Stimulated activated CD8-positive, alpha-beta memory T cell treated with anti-CD3 and anti-CD28 coated beads, Interleukin-12 subunit alpha, Interleukin-12 subunit beta, amount 100 ng/mL, for 24 hours (primary cell): ENCODE data around the gene CTSL.

ENCODE experiments used
- DNase-seq: peaks from one replicate; pipeline ENCODE4 v3.0.0-alpha.2; 2020; ENCODE audit errors: extremely low read depth

The CTSL gene

DNA sequence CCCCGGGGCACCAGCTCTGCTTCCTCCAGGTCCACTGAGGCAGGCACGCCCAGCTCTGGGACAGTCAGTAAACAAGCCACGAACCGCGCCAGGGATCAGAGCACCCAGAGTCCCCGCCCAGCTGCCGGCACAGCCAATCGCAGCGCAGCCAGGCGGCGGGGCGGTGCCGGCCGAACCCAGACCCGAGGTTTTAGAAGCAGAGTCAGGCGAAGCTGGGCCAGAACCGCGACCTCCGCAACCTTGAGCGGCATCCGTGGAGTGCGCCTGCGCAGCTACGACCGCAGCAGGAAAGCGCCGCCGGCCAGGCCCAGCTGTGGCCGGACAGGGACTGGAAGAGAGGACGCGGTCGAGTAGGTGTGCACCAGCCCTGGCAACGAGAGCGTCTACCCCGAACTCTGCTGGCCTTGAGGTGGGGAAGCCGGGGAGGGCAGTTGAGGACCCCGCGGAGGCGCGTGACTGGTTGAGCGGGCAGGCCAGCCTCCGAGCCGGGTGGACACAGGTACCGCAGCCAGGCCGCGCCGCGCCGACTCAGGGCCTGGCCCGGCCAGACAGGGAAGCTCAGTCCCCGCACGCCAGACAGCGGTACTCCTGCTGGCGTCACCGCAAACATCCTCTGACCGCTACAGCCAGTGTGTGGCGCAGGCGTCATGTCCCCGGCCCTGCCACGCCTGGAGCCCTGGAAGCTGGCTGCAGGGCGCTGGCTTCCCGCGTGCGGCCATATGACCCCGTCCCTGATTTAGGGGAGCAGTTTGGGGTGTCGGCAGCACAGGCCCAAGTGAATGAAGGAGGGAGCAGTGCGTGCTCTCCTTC is at the start of gene CTSL:
Gene CTSL (plus strand): TSS at position 220 of the 810 bp plus-strand sequence. CDS start 1,485 bp downstream, outside the sequence.
- DNase-seq, result peak; percentile 9

DNA sequence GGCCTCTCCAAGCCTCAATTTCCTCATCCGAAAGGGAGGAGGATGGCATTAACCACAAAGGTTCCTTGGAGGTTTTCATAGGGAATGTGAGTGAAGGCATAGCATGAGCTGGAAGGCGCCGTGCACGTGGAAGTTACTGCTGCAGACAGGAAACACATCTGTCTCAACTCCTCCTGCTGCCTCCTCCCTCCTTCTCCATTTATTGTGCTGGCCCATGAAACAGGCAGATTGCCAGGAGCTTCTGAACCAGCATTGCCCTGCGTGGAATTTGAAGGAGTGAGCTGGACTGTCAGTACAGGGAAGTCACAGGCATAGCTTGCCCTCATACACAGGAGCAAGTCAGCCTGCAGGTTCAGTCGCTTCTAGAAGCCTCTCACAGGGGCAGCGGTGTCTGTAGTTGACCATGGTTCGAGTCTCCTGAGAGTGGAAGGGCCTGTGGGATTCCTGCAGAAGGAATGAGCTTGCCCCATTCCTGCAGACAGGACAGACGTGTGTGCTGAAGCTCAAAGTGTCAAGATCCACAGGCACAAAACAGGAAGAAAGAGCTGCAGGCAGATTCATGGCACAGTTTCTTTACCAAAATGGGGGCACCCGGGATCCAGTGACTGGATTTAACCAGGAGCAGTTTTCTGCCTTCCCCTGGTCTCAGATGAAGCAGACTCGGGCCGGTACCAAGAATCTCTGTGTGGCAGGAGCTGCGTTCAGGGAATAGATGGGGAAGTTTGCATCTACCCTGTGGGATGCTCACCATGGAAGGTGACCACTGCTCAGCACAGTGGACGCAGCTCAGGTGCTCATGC is 48.7 kb upstream of the CTSL start:
- no peak for DNase-seq

DNA sequence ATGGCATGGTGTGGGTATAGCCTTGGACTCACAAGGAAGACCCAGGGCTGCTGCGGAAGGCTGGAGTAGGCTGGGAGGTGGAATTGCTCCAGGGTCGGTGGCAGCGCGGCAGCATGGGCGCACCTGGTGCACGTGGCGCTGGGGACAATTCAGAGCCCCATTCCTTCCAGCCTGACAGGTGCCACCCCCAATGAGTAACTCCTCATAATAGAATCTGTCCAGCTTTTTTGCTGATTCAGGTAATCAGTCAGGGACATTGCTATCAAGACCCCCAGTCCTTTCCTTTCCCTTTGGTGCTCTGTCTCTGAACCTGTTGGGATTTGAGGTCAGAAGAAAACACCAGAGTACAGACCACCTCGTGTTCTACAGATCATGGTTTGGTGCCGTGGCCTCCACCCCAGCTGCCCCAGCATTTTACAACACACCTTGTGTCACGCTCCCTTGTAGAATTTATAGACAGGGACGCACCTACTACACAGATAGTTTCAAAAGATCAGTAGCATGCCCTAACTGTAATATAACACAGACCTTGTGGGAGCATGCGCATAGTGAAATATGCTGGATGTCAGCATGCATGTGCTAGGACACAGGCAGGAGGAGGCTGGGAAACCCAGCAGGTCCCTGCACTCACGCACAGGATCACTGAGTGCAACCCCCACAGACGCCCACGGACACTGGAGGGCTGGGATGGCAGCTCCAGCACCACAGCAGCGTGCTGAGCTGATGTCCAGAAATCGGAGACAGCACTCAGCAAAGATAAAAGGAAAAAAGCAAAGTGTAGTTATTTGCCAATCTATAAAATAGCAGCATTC is 47.9 kb upstream of the CTSL start:
- no peak for DNase-seq

DNA sequence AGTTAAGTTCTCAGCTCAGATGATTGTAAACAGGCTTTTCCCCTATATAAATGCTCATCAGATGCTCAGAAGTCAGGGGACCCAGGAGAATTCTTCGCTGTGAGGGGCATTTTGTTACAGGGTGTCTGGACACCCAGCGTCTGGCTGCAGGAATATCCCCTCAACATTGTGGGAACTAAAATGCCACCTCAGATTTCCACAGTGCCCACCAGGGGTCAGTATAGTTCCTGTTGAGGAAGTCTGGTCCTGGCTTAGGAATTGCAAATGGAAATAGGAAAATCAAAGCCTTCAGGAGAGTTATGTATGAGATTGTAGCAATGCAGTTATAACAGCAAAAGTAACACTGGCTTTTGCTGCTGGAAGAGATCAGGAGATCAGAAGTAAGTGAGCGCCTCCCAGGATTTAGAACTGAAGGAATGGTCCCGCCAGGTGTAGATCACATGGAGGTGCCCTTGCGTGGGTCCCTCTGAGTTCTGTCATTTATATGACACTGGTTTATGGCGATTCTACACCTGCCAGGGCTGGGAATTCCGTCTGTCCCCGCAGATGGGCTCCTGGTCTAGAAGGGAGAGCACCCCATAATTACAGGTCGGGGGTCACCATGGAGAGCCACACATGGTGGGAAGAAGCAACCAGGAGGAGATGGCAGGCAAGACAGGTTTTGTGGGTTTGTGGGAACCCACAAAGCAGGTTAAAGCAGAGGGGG is 47.1 kb upstream of the CTSL start:
- DNase-seq, result no peak

DNA sequence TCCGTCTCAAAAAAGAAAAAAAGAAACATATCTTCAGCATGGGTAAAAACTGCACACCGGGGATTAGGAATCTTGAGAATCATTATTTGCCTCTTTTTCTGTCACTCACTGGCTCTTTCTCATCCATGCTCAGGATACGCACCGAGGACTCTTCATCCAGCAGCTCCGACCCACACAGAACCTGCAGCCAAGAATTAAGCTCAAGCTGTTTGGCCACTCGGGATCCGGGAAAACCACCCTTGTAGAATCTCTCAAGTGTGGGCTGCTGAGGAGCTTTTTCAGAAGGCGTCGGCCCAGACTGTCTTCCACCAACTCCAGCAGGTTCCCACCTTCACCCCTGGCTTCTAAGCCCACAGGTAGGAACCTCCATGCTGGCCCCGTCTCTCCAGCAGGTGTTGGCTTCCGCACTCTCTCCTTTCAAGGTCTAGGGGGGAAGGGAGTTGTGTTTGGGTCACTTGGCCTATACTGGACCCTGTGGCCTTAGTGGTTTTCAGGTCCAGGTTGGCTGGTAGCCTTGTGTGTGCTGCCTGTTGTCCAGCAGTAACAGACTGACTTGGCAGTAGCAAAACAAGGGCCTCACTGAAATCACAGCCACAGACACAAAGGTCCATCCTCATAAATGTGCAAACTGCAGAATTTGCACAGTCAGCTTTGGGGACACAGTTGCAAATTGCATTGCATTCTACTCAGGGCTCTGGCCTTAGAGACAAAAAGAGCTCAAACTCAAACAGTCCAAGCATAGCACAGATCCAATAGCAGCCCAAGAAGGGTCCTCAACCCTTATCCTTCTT is 44.5 kb upstream of the CTSL start:
- DNase-seq, result no peak

DNA sequence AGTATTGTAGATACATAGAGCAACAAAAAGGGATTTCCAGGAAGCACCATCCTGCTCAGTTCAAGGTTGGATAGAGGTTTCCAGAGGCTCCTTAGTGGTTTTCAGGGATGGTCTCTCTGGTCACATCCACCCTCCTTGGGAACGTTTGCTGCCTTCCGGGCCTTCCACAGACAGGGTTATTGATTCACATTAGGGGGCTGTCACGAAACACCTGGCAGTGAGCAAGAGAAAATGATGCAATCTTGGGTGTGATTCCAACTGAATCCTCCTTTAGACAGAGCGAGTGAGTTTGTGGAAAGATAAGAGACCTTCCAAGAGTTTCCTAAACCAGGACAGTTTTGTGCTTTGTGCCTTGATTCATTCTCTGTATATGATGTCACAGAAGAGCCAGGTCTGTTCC is 43.8 kb upstream of the CTSL start:
- no peak for DNase-seq

DNA sequence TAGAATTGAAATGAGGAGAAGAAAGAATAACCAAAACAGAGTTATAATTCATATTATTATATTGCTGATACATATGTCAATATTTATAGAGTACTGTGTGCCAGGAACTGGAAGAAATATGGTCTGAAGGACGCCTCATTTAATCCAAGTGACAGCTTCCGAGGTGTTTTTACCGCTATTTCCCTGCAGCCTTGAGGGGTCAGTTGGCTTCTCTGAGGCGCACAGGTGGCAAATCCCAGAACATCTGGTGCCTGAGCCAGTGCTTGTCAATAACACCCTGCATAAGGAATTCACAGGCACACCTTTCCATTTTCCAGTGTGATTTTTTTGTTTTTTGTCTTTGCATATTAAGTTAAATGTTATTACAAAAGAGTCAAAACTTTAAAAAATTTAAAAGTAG is 43.3 kb upstream of the CTSL start:
- no peak for DNase-seq

DNA sequence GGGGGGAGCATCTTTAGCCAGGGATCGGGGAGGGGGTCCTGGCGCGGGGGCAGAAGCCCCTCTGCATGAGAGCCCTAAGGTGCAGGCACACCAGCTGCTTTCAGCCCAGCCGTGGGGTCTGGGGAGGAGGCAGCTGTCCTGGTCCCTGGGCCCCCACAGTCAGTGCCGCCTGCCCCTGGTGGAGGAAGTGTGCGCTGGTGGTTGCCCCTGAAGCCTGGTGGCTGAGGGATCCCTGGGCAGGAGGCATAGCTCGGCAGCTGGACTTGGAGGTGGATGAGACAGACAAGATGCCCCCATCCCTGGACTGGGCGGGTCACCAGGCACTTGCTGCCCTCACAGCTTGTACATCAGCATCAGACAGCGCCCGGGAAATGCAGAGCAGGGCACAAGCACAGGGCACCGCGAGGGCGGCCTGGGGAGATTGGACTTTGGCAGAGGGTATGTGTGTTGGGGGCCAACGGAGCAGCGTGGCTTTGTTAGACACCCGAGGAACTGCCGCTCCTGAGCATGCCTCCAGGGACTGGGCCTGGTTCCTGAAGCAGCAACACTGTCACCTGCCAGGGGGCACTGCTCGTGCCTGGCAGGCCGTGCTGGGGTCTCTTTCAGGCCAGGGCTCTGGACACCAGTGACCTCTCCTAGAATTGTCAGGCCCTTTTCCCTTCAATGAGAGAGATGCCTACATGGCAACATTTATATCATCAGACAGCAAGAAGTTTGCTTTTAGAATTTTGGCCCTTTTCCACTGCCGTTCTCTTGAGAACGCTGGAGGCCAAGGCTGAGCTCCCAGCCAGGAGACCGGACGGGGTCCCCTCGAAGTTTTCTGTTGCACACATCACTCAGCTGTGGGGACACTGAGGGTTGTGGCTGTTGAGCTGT is 41.9 kb upstream of the CTSL start:
- DNase-seq, result no peak

DNA sequence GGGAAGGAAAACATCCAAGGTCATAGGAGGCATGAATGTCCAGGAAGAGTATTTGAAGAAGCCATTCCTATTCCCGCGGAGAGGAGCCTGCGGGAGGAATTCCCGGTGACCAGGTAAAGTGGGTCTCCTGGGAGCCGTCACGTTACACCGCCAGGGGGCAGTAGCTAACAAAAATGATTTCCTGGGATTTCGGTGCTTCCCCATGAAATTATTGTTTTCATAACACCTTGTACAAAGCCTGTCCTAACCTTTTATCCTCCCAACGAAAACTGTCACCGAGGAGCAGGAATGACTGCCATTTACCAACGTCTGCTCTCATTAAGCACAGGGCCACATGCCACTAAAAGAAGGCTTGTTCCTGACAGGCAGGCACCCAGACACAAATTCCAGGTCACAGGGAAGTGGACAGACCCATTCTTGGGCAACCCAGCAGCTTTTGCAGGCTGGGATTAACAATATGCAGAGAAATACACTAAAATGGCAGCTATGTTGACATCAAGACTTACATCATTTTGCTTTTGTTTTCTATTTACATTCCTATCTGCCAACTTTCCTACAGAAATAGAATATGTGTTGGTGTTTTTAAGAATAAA is 41.2 kb upstream of the CTSL start:
- DNase-seq, result no peak

DNA sequence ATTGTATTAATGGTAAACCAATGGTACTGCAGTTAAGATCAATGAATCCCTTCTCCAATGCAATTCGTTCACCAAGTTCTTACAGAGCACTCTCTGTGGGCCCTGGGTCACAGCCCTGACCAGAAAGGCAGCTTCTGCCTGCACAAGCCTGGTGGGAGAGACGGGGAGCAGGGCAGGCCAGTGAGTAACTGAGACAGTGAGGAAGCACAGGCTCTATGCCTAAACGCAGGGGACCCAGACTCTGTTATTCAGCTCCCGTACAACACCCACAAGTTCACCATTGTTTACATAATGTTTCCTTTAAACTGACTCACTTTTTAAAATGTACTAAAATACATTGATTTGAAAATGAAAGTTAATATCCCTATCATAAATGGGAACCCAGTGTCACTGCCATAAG is 40.5 kb upstream of the CTSL start:
- no peak for DNase-seq

DNA sequence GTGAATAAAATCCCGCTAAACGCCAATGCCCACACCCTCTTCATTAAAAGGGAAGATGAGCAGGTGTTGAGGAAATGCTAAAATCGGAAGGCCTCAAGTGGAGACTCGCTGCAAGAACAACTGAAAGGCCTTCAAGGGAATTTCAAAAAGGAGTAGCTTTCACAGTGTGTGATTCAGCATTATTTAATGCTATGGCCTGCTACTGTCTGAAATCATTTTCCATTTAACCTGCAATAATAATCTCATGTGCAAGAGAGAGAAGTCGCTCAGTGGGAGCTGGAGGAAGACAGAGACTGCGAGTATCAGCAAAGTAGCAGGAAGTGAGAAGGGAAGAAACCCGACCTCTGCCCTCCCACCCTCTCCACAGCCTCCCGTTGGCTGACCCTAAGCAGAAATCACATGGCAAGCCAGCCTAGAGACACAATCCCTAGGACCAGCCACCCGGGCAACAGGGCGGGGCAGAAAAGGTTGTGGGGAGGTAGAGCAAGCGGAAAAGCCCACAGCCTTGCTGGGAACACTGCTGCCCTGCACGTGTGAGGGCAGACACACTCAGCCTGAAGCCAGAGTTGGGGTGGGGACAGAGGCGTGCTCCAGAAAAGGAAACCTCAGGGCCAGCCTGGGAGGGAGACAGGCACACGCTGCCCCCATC is 39.9 kb upstream of the CTSL start:
- DNase-seq, result no peak

DNA sequence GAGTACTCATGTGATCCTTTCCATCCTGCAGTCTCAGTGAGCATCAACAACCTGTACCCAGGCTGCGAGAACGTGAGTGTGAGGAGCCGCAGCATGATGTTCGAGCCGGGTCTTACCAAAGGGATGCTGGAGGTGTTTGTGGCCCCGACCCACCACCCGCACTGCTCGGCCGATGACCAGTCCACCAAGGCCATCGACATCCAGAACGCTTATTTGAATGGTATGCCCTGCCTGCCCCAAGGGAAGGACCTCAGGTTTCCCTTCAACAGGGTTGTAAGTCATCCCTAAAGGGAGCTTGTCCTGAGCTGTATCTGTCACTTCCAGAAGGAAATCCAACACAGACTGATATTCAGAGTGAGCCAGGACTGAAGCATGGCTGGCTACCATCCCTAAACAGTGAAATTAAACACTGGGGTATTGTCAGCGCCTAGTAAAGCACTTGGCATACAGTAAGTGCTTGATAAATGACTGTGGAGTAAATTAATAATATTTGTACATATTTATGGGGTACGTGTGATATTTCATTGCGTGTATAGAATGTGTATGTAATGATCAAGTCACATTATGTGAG is 39.3 kb upstream of the CTSL start:
- DNase-seq, result no peak

DNA sequence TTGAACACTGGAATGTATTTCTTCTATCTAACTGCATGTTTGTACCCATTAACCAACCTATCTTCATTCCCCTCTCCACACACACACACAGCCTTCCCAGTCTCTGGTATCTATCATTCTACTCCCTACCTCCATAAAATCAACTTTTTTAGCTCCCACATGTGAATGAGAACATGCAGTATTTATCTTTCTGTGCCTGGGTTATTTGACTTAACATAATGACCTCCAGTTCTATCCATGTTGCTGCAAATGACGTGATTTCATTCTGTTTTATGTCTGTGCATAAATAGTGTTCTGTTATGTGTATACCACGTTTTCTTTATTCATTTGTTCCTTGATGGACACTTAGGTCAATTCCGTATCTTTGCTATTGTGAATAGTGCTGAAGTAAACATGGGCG is 38.7 kb upstream of the CTSL start:
- DNase-seq, result no peak

DNA sequence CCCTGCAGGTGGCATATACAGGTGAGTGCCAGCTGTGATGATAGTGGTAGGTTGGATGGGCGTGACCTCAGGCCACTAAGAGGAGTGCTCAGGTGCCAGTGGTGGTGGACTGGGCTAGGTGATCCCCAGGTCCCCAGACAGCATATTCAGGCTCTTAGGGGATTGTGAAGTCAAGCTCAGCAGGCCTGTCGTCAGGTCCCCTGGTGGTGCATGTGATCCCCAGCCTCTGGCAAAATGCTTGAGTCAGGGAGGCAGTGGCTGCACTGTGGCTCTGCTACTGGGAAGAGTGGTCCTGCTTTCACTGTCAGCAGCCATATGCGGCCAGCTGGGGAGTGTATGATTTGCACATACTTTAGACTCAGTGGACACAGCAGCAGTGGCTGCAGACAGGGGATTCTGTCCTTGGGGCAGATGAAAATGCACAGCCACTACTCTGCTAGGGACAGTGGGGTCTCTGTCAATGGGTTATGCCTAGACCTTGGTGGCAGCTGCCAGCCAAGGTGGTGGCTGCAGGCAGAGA is 31.6 kb upstream of the CTSL start:
- DNase-seq, result no peak

DNA sequence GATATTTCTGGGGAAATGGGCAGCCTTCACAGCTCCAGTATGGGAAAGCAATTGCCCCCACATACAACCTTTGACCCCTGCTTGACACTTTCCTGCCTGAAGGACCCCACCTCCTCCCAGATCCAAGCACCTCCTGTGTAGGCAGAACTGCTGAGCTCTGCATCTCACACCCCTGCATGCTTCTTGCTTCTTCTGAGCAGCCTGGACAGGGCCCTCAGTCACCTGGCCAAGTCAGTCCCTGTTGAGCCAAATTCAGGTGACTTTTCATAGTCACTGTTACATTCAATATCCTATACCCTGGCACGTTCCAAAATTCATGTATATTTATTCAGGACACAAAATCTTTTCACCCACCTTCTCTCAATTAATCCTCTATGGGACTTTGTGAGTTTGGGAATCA is 30.4 kb upstream of the CTSL start:
- DNase-seq, result no peak

DNA sequence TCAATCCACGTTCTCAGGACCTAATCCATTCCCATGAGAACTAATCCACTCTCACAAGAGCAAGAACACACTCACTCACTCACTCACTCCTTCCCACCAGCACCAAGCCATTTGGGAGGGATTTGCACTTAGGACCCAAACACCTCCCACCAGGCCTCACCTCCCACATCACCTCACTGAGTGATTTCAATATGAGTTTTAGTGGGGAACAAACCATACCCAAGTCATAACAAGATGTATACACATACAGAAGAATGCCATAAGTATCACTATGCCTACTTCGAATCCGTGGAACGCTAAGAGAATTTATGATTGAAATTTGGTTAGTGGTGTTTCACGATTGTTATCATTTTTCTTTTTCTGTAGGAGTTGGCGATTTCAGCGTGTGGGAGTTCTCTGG is 29.3 kb upstream of the CTSL start:
- no peak for DNase-seq

DNA sequence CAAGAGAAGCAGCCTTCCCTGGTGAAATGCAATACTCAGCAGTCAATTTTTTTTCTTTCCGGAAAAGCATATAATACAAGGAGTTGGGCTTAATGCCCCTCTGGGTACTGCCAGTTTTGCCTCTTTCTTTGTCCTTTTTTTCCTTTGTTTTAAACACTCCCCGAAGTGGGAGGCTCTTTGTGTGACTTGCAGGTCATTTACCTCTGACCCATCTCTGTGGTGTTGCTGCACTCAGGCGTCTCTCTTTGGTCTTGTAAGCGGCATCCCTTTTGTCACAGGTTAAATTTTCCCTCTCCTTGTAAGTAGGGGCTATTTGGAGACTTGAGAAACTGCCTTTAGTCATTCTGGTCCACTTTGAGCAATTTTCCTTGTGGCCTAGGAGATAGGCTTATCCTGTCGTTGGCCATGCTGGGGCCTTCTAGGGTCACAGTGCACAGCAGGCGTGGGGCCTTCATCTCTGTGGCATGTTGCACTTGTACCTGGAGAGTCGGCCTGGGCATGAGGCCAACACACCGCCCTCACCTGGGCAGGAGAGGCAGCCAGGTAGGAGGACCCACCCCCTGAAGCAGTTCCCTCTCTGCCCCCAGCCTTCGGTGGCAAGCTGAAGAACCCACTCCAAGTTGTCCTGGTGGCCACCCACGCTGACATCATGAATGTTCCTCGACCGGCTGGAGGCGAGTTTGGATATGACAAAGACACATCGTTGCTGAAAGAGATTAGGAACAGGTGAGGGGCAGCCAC is 27.7 kb upstream of the CTSL start:
- no peak for DNase-seq

DNA sequence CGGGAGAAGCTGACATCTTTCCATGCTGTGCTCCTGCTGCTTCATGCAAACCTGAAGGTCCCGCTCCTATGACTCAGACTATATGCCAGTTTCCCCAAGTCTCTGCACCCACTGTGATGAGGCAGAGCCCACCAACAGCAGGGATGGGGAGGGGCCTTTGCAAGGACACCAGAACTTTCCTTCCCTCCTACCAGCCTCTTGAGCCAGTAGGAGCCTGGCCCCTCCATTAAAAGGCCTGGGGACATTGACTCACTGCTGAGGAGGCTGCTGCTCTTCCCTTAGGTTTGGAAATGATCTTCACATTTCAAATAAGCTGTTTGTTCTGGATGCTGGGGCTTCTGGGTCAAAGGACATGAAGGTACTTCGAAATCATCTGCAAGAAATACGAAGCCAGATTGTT is 26.1 kb upstream of the CTSL start:
- no peak for DNase-seq
